Measurements from ENCODE around the gene HBZ.
"Not testable (repeated sequence)": the region's sequence is repeated elsewhere in the genome, so short reads cannot be mapped to it uniquely, and the experiment has no call there.

Gene HBZ

DNA sequence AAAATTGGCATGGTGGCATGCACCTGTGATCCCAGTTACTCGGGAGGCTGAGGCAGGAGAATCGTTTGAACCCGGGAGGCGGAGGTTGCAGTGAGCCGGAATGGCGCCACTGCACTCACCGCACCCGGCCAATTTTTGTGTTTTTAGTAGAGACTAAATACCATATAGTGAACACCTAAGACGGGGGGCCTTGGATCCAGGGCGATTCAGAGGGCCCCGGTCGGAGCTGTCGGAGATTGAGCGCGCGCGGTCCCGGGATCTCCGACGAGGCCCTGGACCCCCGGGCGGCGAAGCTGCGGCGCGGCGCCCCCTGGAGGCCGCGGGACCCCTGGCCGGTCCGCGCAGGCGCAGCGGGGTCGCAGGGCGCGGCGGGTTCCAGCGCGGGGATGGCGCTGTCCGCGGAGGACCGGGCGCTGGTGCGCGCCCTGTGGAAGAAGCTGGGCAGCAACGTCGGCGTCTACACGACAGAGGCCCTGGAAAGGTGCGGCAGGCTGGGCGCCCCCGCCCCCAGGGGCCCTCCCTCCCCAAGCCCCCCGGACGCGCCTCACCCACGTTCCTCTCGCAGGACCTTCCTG lies 27.7 kb downstream of the HBZ start, which contains the start of gene HBQ1:
TSS of gene HBQ1 (plus strand) at position 359 of the 575 bp plus-strand sequence. CDS start at position 387, 28 bp downstream.
- no peak for DNase-seq

DNA sequence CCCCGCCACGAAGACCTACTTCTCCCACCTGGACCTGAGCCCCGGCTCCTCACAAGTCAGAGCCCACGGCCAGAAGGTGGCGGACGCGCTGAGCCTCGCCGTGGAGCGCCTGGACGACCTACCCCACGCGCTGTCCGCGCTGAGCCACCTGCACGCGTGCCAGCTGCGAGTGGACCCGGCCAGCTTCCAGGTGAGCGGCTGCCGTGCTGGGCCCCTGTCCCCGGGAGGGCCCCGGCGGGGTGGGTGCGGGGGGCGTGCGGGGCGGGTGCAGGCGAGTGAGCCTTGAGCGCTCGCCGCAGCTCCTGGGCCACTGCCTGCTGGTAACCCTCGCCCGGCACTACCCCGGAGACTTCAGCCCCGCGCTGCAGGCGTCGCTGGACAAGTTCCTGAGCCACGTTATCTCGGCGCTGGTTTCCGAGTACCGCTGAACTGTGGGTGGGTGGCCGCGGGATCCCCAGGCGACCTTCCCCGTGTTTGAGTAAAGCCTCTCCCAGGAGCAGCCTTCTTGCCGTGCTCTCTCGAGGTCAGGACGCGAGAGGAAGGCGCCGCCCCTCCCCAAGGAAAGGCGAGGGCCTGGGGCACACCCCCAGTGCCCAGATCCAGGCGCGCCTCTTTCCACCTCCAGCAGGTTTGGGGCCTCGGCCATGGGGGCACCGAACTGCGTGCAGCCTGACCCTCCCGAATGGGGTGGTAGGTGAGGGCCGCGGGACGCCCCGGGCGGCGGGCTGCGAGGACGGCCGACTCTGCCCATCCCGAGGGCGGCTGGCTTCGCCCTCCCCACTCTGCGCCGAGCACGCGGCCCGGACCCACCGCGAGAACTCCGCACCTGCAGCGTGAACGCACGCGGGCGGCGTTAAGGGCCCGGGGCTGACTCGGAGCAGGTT lies 28.5 kb downstream of the HBZ start:
- DNase-seq = peak; percentile 30

DNA sequence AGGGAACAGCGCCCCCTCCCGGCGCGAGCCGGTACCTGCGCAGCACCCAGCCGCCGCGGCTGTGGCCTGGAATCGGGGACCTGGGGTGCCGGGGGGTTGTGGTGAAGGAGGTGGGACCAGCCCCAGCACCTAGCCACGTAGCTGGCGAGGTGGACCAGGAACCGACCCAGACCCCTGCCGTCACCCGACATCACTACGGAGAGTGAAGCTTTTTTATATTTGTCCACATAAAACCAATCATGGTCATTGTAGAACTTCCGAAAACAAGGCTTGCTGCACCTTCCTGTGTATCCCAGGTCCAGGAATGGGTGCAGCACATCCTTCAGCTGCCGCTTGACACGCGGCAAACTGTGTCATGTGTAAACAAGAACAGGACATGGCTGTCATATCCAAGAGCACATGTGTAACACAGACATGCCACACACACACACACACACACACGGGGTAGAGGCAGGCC lies 29.1 kb downstream of the HBZ start:
- DNase-seq = no peak

DNA sequence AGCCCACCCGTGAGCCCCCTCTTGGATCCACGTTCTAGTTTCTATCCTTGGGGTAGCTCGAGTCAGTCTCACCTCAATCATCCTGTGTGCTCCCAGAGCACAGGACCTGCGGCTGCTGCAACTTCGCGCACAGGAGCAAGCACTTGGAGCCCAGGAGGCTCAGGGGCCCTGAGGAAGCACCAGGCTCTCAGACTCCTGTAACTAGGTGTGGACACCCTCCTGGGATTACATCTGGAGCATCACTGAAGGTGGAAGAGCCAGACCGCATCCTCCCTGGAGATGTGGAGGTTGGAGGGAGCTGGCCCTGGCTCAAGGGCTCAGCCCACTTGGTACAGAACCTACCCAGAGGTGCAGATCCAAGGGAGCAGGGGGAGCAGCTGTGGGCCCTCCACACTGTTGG lies 30.6 kb downstream of the HBZ start:
- no peak for DNase-seq

DNA sequence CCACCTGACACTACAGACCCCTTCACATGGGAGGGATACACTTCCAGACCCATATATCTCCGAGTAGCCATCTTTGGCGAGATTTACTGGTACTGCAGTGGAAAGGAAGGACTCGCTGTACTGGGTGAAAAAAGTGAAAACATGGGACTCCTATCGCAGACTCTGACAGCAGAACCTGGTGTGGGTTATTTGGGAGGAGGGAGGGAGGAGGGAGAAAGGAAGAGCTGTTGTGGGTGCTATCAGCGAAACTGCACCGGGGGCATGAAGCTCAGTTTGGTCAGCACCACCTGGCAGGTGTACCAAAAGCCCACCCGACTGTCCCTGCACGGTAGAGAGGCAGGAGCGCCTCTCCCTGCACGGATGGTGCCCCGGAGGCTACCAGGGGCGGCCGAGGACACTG lies 32.8 kb downstream of the HBZ start:
- no peak for DNase-seq

DNA sequence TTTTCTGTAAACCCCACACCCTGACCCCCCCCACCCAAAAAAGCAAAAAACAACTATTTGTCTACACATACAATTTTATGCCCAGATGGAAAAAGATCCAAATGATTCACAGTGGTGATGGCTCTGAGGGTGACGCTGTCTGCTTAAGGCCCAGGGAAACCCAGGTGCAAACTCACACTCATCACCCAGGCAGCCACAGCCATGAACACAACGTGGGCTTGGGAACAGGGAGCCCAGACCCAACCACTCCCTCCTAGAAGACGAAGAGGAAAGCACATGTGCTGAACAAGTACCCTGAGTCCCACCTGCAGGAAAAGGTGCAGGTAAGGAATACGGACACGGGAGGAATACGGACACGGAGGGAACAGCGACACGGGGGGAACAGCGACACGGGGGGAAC lies 33.2 kb downstream of the HBZ start:
- no peak for DNase-seq

DNA sequence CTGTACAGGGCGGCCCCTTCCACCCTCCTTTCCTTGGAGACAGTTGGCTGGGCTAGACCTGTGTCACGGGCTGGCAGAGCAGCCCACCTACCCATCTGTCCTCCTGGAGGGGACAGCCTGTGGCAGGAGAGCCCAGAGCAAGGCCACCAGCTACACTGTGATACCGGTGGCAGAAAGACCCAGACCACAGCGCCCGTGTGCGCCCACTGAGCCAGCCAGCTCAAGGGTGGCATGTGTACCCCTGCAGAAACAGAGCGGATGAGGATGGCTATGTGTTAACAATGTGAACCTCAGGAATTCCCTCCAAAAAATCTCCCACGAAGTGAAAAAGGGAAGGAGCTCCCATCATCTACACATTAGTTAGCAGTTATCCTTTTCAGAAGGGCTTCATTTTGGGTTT lies 34.9 kb downstream of the HBZ start:
- DNase-seq = no peak

DNA sequence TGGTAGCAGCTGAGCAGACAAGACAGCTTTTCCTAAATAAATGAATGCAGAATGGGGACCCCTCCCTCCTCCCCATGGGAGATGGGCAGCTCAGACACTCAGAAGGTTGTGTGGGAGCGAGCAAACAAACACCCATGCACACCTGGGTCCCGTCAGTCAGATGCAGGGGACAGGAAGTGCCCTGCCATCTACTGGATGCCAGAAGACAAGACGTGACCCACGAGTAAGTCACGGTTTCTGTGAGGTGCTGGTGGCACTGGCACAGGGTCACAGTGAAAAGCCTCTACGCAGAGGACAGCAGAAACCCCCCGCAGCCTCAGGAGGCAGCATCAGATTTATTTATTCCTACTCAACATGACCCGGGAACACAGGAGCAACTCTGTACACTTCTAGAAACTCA lies 36.2 kb downstream of the HBZ start:
- no peak for DNase-seq

DNA sequence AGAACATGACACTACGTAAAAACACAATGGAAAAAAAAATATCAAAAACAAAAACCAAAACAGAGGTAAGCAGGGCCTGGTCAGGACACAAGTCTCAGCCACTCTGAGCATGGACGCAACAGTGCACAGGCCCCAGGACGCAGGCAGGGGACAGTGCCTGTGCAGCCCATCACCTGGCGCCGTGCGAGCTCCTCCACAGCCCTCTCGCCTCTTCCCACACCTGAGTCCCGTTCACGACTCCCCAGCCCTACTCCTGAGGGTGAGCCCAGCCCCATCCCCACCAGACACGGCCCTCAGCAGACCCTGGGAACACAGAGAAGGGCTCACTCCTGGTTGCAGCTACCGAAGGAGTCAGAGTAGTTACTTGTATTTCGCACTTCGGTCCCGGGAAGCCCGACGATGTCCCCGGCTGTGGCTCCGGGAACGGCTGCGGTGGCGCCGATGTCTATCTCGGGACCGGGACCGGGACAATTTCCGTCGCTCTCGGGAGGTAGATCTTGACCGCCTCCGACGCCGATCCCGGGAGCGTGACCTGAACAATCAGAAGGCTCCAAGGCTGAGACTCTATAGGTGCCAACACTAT lies 37.3 kb downstream of the HBZ start:
- DNase-seq = no peak

DNA sequence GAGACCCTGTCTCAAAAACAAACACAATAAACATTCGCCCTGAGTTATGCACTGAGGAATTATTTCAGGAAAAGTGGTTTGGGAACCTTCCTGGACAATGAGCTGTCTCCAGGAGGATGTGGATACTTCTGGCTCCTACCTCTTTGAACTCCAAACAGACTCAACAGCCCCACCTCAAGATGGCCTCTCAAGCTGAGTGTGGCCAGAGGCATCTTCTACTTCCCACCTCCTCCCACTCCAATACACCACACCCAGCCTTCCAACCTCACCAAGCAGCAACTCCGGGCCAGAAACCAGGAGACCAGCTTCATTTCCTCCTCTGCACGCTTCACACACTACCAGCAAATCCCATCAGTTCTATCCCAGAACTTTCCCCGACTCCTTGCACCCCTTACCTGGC lies 39.4 kb downstream of the HBZ start:
- no peak for DNase-seq

DNA sequence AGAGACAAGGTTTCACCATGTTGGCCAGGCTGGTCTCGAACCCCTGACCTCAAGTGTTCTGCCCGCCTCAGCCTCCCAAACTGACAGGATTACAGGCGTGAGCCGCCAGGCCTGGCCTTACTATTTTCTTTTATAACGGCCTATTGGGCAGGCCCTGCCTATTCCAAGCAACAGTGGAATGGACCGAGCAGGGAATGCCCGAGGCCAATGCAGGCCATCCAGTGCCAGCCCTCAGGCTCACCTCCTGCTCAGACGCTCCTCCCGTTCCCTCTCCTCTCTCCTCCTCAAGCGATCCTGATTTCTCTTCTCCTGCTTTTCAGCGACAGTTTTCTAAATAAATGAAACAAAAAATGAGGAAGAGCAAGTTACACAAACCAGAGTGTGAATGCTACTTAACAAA lies 40.2 kb downstream of the HBZ start:
- DNase-seq = no peak

DNA sequence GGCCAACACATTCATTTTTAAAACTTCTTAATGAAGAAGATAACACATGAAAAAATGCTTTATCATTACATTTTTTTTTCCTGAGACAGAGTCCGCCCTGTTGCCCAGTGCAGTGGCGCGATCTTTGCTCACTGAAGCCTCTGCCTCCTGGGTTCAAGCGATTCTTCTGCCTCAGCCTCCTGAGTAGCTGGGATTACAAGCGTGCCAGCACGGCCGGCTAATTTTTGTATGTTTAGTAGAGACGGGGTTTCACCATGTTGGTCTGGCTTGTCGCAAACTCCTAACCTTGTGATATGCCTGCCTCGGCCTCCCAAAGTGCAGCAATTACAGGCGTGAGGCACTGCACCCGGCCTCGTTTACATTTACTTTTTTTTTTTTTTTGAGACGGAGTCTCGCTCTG lies 41.0 kb downstream of the HBZ start:
- no peak for DNase-seq

DNA sequence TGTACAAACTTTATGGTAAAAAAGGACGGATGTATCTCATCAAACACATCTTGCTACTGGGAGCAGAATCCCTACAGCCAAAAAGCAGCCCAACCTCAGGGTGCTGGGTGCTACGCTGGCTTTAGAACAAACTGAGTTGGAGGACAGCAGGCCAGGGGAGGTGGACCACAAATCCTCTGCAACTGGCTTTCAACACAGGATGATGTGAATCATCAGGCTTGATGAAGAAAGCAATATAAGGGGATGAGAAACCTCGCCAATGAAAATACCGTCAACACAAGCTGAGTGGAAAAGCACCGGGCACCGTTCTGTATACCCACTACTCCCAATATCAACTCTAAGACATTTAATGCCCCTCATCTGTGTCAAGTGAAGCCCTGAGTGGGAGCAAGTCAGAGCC lies 42.1 kb downstream of the HBZ start:
- DNase-seq = no peak

DNA sequence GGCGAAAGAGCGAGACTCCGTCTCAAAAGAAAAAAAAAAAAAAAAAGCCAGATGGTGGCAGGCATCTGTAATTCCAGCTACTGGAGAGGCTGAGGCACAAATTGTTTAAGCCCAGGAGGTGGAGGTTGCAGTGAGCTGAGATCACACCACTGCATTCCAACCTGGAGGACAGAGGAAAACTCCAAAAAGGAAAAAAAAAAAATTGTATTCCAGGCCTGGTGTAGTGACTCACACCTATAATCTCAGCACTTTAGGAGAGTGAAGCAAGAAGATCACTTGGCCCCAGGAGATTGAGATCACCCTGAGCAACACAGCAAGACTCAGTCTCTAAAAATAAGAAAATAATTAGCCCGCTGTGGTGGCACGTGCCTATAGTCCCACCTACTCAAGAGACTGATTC lies 47.9 kb downstream of the HBZ start:
- DNase-seq = no peak

DNA sequence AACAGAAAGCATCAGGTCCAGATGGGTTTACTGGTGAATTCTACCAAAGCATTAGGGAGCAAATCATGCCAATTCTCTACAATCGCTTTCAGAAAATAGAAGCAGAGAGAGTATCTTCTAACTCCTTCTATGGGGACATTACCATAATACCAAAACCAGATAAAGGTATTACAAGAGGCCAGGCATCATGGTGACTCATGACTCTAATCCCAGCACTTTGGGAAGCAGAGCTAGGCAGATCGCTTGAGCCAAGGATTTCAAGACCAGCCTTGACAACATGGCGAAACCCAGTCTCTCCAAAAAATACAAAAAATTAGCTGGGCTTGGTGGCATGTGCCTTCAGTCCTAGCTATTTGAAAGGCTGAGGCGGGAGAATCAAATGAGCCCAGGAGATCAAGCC lies 50.8 kb downstream of the HBZ start:
- DNase-seq = no peak

DNA sequence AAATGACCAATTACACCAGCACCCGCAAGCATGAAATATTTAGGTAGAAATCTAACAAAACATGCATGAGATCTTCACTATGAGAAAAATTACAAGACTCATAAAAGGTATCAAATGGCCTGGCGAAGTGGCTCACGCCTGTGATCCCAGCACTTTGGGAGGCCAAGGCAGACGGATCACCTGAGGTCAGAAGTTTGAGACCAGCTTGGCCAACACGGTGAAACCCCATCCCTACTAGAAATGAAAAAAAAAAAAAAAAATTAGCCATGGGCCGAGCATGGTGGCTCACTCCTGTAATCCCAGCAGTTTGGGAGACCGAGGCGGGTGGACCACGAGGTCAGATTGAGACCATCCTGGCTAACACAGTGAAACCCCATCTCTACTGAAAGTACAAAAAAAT lies 51.6 kb downstream of the HBZ start:
- DNase-seq = not testable (repeated sequence)
